NCI-H2107 treated with DMSO at 0.1 percent for 48 hours (cell line): ENCODE measurements around the gene F8A1.
A peak's percentile ranks its signal among the peaks of the same experiment; 100 is the strongest.
"Not testable (repeated sequence)": the region's sequence is repeated elsewhere in the genome, so short reads cannot be mapped to it uniquely, and the experiment has no call there.

ENCODE experiments used
- DNase-seq: peaks from one replicate; lab custom pipeline; 2025; ENCODE audit not compliant: unreplicated experiment; lab: John Stamatoyannopoulos, UW

Gene F8A1

DNA sequence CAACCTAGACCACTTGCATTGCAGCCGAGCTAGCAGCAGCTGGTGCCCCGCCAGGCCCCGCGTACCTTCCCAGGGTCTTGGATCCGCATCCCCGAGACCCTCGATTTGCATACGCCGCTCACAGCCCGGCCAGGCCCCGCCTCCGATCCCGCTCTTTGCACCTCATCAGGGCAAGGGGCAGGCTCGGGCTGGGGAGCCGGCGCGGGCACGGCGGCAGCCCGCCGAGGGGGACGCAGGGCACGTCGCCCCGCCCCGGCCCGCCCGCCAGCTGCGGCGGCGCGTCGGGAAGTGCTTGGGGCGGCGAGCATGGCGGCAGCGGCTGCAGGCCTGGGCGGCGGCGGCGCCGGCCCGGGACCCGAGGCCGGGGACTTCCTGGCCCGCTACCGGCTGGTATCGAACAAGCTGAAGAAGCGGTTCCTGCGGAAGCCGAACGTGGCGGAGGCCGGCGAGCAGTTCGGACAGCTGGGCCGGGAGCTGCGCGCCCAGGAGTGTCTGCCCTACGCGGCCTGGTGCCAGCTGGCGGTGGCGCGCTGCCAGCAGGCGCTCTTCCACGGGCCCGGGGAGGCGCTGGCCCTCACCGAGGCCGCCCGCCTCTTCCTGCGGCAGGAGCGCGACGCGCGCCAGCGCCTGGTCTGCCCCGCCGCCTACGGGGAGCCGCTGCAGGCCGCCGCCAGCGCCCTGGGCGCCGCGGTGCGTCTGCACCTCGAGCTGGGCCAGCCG lies at the start of gene F8A1:
Gene F8A1, plus strand, starts transcription at position 287 of the 720 bp plus-strand sequence. Its CDS starts 20 bp downstream, at position 307.
- DNase-seq: not testable (repeated sequence)

DNA sequence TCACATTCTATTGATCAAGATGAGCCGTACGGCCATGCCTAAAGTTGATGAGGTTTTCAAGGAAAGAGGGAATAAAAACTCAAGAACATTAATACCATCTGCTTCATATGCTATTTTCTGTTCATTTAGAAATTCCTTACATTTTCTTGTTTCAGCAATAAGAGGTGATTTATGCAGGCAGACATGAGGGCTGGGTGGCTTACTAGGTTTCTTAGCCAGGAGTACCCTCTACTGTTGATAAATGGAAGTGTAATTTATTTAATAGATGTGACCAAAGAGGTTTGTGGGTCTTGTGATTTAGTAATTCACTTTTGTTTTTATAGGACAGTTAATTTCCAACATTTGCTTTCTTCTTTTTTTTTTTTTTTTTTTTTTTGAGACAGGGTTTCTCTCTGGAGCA lies 45.3 kb upstream of the F8A1 start:
- DNase-seq: peak; percentile 61

DNA sequence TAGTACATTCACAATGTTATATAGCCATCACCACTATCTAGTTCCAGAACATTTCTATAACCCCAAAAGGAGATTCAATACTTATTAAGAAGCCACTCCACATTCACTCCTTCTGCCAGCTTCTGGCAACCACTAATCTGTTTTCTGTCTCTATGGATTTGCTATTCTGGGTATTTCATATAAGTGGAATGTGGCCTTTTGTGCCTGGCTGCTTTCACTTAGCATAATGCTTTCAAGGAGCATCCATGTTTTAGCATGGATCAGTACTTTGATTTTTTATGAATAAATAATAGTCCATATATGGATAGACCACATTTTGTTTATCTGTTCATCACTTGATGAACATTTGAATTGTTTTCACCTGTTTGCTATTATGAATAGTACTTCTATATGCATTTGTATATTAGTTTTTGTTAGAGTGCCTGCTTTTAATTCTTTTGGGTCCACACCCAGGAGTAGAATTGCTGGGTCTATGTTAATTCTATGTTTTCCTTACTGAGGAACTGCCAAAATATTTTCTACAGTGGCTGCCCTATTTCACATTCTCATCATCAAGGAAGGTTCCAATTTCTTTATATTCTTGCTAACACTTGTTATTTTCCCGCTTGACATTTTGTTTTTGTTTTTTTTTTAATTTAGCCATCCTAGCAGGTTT lies 35.1 kb upstream of the F8A1 start:
- no peak for DNase-seq

DNA sequence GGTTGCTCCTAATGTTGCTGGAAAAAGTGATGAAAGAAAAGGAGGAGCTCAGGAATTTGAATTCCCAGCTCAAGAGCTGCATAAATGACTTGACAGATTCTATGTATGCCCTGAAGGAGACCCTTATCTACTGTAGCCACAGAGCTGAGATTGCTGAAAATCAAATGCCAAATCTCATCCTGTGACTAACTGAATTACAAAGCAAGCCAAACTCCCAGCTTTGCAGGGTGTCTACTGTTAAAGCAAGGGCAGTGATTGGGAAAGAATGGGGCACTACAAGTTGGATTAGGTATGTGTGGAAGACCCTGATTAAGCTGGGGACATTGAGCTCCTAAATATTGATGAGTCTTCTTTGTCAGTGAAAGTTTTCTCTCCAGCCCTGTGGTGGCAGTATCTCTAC lies 30.9 kb upstream of the F8A1 start:
- DNase-seq: no peak

DNA sequence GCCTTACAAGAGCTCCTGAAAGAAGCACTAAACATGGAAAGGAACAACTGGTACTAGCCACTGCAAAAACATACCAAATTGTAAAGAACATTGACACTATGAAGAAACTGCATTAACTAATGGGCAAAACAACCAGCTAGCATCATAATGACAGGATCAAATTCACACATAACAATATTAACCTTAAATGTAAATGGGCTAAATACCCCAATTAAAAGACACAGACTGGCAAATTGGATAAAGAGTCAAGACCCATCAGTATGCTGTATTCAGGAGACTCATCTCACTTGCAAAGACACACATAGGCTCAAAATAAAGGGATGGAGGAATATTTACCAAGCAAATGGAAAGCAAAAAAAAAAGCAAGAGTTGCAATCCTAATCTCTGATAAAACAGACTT lies 17.6 kb upstream of the F8A1 start:
- not testable (repeated sequence) for DNase-seq

DNA sequence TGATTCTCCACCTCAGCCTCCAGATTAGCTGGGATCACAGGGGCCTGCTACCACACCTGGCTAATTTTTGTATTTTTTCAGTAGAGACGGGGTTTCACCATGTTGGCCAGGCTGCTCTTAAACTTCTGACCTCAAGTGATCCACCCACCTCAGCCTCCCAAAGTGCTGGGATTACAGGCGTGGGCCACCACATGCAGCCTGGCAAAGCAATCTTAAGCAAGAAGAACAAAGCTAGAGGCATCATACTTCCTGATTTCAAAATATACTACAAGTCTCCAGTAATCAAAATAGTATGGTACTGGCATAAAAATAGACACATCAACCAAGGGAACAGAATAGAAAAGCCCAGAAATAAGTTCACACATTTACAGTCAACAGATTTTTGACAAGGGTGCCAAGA lies 12.8 kb upstream of the F8A1 start:
- DNase-seq: no peak

DNA sequence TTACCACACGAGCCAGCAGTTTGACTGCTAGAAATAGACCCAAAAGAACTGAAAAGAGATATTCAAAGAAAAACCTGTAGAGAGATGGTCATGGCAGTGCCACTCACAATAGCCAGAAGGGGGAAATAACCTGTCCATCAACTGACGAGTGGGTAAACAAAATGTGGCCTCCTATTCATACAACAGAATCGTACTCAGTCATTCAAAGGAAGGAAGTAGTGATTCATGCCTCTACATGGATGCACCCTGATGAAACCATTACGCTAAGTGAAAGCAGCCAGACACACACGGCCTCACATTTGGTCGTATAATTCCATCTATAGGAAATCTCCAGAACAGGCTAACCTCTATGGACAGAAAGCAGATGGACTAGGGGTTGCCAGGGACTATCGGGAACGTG lies 2.1 kb upstream of the F8A1 start:
- DNase-seq: not testable (repeated sequence)

DNA sequence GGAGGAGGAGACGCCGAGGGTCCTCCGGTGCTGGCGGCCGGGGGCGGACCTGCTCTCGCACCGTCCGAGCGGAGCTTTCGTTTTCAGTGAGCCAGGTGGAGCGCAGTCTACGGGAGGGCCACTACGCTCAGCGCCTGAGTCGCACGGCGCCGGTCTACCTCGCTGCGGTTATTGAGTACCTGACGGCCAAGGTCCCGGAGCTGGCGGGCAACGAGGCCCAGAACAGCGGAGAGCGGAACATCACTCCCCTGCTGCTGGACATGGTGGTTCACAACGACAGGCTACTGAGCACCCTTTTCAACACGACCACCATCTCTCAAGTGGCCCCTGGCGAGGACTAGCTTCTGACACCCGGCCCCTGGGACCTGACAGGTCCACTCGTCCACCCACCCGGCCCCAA lies 1.1 kb upstream of the F8A1 start:
- not testable (repeated sequence) for DNase-seq

DNA sequence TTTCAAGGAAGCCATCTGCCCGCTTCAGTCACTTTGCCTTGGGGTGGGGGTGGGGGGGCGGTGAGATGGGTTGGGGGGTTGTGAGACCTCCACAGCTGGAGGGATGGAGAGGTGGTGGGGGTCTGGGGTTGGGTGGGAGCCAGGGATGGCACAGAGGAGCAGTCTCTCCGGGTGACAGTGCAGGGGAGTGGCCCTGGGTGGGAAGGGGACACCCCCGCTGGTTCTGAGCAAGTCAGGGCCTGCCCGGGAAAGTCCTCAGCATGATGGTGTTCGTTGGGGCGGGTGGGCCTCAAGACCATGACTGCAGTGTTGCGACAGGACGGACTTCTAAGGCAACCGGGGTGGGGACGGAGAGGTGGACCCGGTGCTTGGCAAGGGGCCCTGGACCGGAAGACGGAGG lies 606 bp upstream of the F8A1 start:
- DNase-seq: not testable (repeated sequence)

DNA sequence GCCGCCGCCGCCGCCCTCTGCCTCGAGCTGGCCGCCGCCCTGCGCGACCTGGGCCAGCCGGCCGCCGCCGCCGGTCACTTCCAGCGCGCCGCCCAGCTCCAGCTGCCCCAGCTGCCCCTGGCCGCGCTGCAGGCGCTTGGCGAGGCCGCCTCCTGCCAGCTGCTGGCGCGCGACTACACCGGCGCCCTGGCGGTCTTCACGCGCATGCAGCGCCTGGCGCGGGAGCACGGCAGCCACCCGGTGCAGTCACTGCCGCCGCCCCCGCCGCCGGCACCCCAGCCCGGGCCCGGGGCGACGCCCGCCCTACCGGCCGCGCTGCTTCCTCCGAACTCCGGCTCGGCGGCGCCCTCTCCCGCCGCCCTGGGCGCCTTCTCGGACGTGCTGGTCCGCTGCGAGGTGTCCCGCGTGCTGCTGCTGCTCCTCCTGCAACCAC lies 650 bp downstream of the F8A1 start:
- DNase-seq: not testable (repeated sequence)

DNA sequence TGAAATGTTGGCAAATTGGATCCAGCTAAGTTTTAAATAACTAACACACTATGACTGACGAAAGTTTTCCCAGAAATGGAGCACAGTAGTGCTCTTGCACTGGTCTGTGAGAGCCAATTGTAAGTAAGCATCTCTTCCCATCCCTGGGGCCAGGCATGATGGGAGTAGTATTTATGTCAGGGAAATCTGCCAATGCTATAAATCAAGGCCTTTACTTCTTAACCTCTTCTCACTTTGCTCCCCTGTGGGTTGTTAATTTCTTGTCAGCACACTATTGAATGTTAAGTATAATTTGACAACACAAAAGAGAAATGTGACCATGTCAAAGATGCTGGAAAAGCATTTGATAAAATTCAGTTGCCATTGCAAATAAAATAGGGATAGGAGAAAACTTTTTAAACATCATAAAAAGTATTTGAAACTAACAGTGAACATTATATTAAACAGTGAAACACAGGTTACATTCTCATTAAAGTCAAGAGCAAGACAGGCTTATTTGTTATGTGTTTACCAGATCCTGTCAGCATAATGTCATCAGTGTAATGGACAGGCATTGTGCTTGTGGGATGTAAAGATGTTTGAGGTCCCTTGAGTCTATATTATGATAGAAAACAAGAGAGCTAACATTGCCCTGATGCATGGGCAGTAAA lies 5.0 kb downstream of the F8A1 start:
- no peak for DNase-seq

DNA sequence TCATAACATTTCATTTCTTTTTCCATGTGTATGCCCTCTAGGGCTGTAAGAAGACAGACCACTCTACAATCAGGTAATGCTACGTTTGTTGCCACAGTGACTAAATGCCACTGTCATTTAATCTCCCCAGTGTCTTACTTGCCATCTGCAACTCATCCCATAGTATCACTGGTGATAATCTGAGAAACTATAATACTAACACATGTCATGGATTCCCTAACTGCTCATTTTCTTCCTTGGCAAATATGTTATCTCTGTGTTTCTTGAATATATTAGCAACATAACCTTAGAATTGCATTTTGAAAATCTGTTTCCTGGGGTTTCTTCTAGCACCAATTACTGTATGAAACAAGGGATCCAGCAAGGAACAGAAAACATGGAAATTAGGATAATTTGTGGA lies 6.1 kb downstream of the F8A1 start:
- DNase-seq: no peak

DNA sequence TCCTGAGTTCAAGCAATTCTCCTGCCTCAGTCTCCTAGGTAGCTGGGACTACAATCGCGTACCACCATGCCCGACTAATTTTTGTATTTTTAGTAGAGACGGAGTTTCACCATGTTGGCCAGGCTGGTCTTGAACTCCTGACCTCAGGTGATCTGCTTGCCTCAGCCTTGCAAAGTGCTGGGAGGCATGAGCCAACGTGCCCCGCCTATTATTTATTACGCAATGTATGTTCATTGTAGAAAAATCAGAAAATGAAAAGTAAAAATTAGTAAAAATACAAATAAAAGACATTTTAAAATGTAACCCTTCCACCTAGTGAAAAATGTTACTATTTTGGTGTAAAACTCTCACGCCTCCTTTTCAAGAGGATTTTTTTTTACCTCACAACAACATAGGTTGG lies 14.2 kb downstream of the F8A1 start:
- DNase-seq: no peak

DNA sequence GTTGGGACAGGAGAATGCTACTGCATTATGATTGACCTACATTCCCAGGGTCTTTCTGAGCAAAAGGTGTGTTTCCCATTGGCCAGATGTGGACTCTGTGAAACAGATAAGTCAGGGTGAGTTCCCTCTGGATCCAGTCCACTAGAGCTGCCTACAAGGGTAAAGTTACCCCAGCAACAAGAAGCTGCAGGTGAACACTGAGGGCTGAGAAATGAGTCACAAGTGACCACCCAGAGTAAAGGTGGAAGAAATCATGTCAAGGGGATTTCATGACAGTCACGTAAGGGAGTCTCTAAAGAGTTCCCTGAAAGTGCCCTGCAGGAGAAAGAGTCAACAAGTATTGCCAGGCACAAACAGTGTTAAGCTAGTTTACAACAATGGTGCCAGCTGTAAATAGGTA lies 16.3 kb downstream of the F8A1 start:
- DNase-seq: no peak

DNA sequence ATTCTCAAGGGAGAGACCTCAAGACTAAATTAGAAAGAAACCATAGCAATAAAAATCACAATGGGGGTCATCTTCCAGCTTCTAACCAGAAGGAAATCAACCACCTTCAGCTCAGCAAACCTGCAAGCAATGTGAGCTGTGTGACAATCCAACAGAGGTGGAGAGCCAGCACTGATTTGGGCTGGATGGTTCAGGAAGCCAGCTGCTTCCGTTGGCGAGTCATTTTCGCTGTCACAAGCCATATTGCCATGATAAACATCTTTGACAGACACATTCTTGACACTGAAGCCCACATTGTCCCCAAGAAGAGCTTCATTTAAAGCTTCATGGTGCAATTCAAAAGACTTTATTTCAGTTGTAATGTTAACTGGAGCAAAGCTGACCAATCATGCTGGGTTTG lies 22.7 kb downstream of the F8A1 start:
- DNase-seq: no peak

DNA sequence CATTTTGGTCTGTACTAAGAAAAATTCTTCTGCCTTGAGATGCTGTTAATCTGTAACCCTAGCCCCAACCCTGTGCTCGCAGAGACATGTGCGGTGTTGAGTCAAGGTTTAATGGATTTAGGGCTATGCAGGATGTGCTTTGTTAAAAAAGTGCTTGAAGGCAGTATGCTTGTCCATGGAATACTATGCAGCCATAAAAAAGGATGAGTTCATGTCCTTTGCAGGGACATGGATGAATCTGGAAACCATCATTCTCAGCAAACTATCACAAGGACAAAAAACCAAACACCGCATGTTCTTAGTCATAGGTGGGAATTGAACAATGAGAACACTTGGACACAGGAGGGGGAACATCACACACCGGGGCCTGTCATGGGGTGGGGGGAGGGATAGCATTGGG lies 23.9 kb downstream of the F8A1 start:
- DNase-seq: not testable (repeated sequence)

DNA sequence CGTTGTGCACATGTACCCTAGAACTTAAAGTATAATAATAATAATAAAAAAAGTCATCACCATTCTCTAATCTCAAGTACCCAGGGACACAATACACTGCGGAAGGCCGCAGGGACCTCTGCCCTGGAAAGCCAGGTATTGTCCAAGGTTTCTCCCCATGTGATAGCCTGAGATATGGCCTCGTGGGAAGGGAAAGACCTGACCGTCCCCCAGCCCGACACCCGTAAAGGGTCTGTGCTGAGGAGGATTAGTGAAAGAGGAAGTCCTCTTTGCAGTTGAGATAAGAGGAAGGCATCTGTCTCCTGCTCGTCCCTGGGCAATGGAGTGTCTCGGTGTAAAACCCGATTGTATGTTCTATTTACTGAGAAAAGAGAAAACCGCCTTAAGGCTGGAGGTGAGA lies 24.4 kb downstream of the F8A1 start:
- not testable (repeated sequence) for DNase-seq

DNA sequence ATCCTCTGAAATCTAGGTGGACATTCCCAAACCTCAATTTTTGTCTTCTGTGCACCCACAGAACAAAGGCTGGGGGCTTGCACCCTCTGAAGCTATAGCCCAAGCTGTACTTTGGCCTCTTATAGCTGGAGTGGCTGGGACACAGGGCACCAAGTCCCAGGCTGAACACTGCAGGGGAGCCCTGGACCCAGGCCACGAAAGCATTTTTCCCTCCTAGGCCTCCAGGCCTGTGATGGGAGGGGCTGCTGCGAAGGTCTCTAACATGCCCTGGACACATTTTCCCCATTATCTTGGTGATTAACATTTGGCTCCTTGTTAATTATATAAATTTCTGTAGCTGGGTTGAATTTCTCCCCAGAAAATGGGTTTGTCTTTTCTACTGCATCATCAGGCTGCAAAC lies 27.9 kb downstream of the F8A1 start:
- no peak for DNase-seq

DNA sequence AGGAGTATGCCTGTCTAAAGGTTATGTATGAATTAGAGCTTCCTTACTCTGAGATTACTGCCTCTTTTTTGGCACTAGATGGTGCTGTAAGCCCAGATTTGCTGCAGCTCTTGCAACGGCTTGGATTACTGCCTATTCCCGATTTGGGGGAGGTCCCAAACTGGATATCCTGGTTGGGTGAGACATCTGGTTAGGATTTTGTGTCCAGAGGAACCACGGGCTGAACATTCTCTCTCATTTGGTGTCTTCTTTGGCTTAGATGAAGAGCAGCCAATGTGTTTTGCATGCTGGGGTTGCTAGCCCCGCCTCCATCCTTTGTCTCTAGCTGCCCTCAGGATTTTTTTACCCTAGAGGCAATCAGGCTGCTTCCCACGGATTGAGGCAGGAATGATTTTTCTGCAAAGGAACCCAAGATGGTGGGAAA lies 31.9 kb downstream of the F8A1 start:
- peak; percentile 81 for DNase-seq

DNA sequence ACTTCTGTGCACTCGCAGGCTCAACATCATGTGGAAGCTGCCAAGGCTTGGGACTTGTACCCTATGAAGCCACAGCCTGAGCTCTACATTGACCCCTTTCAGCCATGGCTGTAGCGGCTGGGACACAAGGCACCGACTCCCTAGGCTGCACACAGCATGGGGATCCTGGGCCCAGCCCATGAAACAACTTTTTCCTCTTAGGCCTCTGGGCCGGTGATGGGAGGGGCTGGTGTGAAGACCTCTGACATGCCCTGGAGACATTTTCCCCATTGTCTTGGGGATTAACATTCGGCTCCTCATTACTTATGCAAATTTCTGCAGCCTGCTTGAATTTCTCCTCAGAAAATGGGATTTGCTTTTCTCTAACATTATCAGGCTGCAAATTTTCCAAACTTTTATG lies 38.6 kb downstream of the F8A1 start:
- not testable (repeated sequence) for DNase-seq
